Erythroblast (primary cell): ENCODE results near the gene AGAP1.

Source experiments
- GATA1 ChIP-seq: IDR thresholded peaks from 2 replicates; pipeline ENCODE4 v1.6.1; 2011; ENCODE audit warnings: low read depth, mild to moderate bottlenecking, control low read depth, low read length, moderate library complexity
- POLR2A ChIP-seq: IDR thresholded peaks from 2 replicates; pipeline ENCODE4 v1.6.1; 2011; ENCODE audit warnings: mild to moderate bottlenecking, low read length

GRCh38 chr2:235672720-235673119, 178.9 kb downstream of the AGAP1 start:
- TF ChIP-seq POLR2A (no peak), GATA1 (no peak)
